Gastrocnemius medialis (tissue), 4 donors: Measurements from ENCODE around the gene SLC25A21. TPM values are rescaled to one million over a fixed set of nuclear protein-coding genes. Genes with fewer than 3 reads are reported as not detected.

Experiments used
- ATAC-seq, 2 donors: fragments of 150-250 bp; one replicate each; pipeline ENCODE4 v1.9.1; 2016
- DNase-seq, 2 donors: peaks; one replicate each; pipeline ENCODE4 v3.0.0-alpha.2; 2019
- H3K27ac ChIP-seq, 4 donors: fragments of 200-600 bp; sonication (generic); 1 replicate in 1 of 4; 2 replicates in 3 of 4; pipeline ENCODE4 v1.5.1; 2016 to 2018; ENCODE audit warnings: mild to moderate bottlenecking in 2 of 4, moderate library complexity in 1 of 4
- H3K27me3 ChIP-seq, 3 donors: fragments of 200-600 bp; sonication (generic) in 2 of 3; 1 replicate in 1 of 3; 2 replicates in 2 of 3; pipeline versions ENCODE4 v1.5.1 to v1.6.0; 2016 to 2019; ENCODE audit warnings: mild to moderate bottlenecking in 1 of 3, moderate library complexity in 1 of 3
- H3K36me3 ChIP-seq, 2 donors: fragments of 200-600 bp; sonication (generic) in 1 of 2; one replicate each; pipeline ENCODE4 v1.5.1; 2017 to 2018
- H3K4me1 ChIP-seq, 2 donors: fragments of 200-600 bp; sonication (generic) in 1 of 2; one replicate each; pipeline ENCODE4 v1.5.1; 2016 to 2017; ENCODE audit warnings: mild to moderate bottlenecking in 2 of 2
- H3K4me3 ChIP-seq, 4 donors: fragments of 200-600 bp; sonication (generic) in 3 of 4; 1 replicate in 1 of 4; 2 replicates in 3 of 4; pipeline ENCODE4 v1.5.1; 2016 to 2019; ENCODE audit warnings: mild to moderate bottlenecking in 2 of 4
- H3K9me3 ChIP-seq, 3 donors: fragments of 200-600 bp; sonication (generic) in 2 of 3; 1 replicate in 1 of 3; 2 replicates in 2 of 3; pipeline ENCODE4 v1.5.1; 2016 to 2019
- CTCF ChIP-seq, 5 experiments: fragments of 450-650 bp in 3 of 5; fragments of 200-600 bp in 2 of 5; sonication (generic) in 2 of 5; IDR thresholded peaks in 4 of 5; conservative IDR thresholded peaks in 1 of 5; 1 replicate in 4 of 5; 2 replicates in 1 of 5; pipeline ENCODE4 v1.5.1; 2016 to 2019; ENCODE audit warnings: antibody characterized with exemption in 5 of 5, mild to moderate bottlenecking in 3 of 5, moderate library complexity in 3 of 5
- POLR2A ChIP-seq, 2 donors: fragments of 450-650 bp; IDR thresholded peaks; one replicate each; pipeline ENCODE4 v1.6.1; 2017; ENCODE audit warnings: antibody characterized with exemption in 2 of 2, mild to moderate bottlenecking in 2 of 2, moderate library complexity in 2 of 2
- in situ Hi-C, 4 donors: fragments of 200-750 bp; cut with MboI; loops; one replicate each; pipeline versions ENCODE4 v1.15.0 to v1.8.0; 2017; ENCODE audit warnings: low sequenced_read_pairs in 4 of 4
- intact Hi-C: fragments of 100-400 bp; cut with DNase I; formaldehyde crosslinking; loops from one replicate; pipeline ENCODE4 v1.15.1; 2023; ENCODE audit warnings: low total_unique reads
- total RNA-seq, 4 donors: library from RNA; depleted of rRNA; stranded (reverse); fragments of >200 nt; gene quantifications; one replicate each; pipeline versions ENCODE4 v1.1.0 to v1.2.3, GENCODE V29; 2016

The SLC25A21 gene
- total RNA-seq, 4 donors from 2014 or later = 1.9 TPM; not detected in 3

GRCh38 chr14:36797634-36798033, 374.8 kb downstream of the SLC25A21 start:
- in situ Hi-C loops = no loop called here
- no peak for ATAC-seq

DNA sequence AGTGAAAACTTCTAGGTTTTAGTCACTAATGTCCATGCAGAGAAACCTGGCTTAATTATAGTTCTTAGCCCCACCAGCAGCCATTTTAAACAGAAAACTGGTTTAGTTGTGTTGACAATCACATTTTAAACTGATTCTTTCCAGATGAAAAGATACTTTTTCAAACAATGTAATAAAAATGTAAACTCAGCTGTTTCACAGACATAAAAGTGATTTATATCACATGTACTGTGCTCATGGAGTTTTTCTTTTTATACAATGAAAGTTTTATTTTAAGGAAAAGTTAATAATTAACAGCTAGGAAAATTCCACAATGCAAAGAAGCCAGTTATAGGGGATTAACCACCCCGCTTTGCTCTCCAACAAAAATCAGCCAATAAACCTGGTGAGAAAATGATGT, 381.0 kb downstream of the SLC25A21 start:
- in situ Hi-C loops = no loop called here
- ATAC-seq = no peak
- no peaks in the 10 kb centered on the region for H3K4me1 ChIP-seq
- H3K36me3 ChIP-seq = no peaks in the 10 kb centered on the region
- no peak overlapping the region for H3K27ac ChIP-seq
- no peak overlapping the region for H3K4me3 ChIP-seq
- no peak for DNase-seq
- no peaks in the 10 kb centered on the region for H3K27me3 ChIP-seq
- no peaks in the 10 kb centered on the region for H3K9me3 ChIP-seq
- intact Hi-C loops = no loop called here
- TF ChIP-seq POLR2A (IDR thresholded peaks at IDR 0.05) (no peak), CTCF (IDR thresholded peaks at IDR 0.05 in 4 of 5, conservative IDR thresholded peaks at IDR 0.05 in 1 of 5) (no peak)

More at GRCh38 chr14:36797634-36798033, 374.8 kb downstream of the SLC25A21 start:
- DNase-seq = no peak
- no peaks in the 10 kb centered on the region for H3K36me3 ChIP-seq
- H3K9me3 ChIP-seq = no peaks in the 10 kb centered on the region
- no peak for TF ChIP-seq POLR2A (IDR thresholded peaks at IDR 0.05)
- no peak for TF ChIP-seq CTCF (IDR thresholded peaks at IDR 0.05 in 4 of 5, conservative IDR thresholded peaks at IDR 0.05 in 1 of 5)
- no peaks in the 10 kb centered on the region for H3K27me3 ChIP-seq
- H3K4me3 ChIP-seq = no peak overlapping the region
- H3K27ac ChIP-seq = no peak overlapping the region
- no peaks in the 10 kb centered on the region for H3K4me1 ChIP-seq
- intact Hi-C loops = no loop called here

DNA sequence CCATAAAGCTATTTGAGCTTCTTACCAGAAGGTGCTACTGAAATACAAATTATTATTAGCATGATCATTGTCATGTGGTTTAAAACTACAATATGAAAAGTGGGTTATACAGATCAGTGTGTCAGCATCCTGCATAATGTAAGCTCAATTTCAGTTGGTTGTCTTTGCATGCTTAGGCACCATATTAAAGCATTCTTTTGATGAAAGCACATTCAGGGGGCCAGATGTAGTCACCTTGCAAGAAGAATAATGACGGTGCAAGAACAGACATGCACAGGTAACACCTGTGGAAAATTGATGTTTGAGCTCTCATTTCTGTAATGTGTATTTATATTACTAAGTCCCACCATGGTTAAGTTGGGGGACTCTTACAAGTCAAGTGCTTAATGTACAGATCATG, 386.9 kb downstream of the SLC25A21 start:
- TF ChIP-seq CTCF (IDR thresholded peaks at IDR 0.05 in 4 of 5, conservative IDR thresholded peaks at IDR 0.05 in 1 of 5) (no peak), POLR2A (IDR thresholded peaks at IDR 0.05) (no peak)

GRCh38 chr14:36784541-36784940, 387.9 kb downstream of the SLC25A21 start:
- TF ChIP-seq CTCF (IDR thresholded peaks at IDR 0.05 in 4 of 5, conservative IDR thresholded peaks at IDR 0.05 in 1 of 5) (no peak), POLR2A (IDR thresholded peaks at IDR 0.05) (no peak)
- Histone ChIP-seq H3K4me1 (no peaks in the 10 kb centered on the region), H3K9me3 (peaks cover 0 to 7% (median 0%) of the 10 kb centered on the region in 3 donors), H3K27ac (no peak overlapping the region), H3K4me3 (no peak overlapping the region), H3K36me3 (no peaks in the 10 kb centered on the region), H3K27me3 (no peaks in the 10 kb centered on the region)
- DNase-seq (no peak), ATAC-seq (no peak)
- in situ Hi-C loops (no loop called here), intact Hi-C loops (no loop called here)

More for the DNA sequence above, 386.9 kb downstream of the SLC25A21 start:
- ATAC-seq = no peak
- Histone ChIP-seq H3K9me3 (peaks cover 0 to 7% (median 0%) of the 10 kb centered on the region in 3 donors), H3K36me3 (no peaks in the 10 kb centered on the region), H3K27ac (no peak overlapping the region), H3K4me1 (no peaks in the 10 kb centered on the region), H3K4me3 (no peak overlapping the region), H3K27me3 (no peaks in the 10 kb centered on the region)
- intact Hi-C loops = no loop called here
- DNase-seq = no peak
- in situ Hi-C loops = no loop called here

- ATAC-seq = no peak
- TF ChIP-seq CTCF (IDR thresholded peaks at IDR 0.05 in 4 of 5, conservative IDR thresholded peaks at IDR 0.05 in 1 of 5) = no peak
Observed at GRCh38 chr14:36781897-36782296, 390.5 kb downstream of the SLC25A21 start.

More at GRCh38 chr14:36781897-36782296, 390.5 kb downstream of the SLC25A21 start:
- DNase-seq = no peak
- intact Hi-C loops = no loop called here
- no peaks in the 10 kb centered on the region for H3K27me3 ChIP-seq
- no peak overlapping the region for H3K4me3 ChIP-seq
- in situ Hi-C loops = no loop called here
- H3K4me1 ChIP-seq = no peaks in the 10 kb centered on the region
- H3K36me3 ChIP-seq = no peaks in the 10 kb centered on the region
- no peak overlapping the region for H3K27ac ChIP-seq
- peaks cover 0 to 7% (median 0%) of the 10 kb centered on the region in 3 donors for H3K9me3 ChIP-seq
